NCI-H526 treated with DMSO at 0.1 percent for 48 hours (cell line): ENCODE measurements around the gene DPP9.

Experiments
- DNase-seq: peaks from one replicate; lab custom pipeline; 2025; lab: John Stamatoyannopoulos, UW

Gene DPP9

DNA sequence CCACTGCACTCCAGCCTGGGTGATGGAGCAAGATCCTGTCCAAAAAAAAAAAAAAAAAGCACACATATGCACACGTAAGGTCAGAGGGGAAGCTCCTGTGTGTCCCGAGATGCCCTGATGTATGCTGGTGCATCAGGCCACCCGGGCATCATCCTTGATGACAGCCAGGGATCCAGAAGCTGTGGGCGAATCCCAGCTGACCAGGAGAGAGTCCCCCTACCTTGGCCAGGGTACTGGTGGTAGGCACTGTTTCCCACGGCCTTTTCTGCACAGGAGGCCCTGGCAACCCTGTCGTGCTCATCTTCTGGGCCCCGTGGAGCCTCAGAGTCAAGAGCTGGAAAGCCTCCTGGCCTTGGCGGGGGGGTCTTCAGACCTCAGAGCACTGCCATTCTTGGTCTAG lies 67.5 kb downstream of the DPP9 start:
- DNase-seq = no peak

- DNase-seq = no peak
These were observed 68.9 kb downstream of the DPP9 start for GRCh38 chr19:4654437-4655361.

DNA sequence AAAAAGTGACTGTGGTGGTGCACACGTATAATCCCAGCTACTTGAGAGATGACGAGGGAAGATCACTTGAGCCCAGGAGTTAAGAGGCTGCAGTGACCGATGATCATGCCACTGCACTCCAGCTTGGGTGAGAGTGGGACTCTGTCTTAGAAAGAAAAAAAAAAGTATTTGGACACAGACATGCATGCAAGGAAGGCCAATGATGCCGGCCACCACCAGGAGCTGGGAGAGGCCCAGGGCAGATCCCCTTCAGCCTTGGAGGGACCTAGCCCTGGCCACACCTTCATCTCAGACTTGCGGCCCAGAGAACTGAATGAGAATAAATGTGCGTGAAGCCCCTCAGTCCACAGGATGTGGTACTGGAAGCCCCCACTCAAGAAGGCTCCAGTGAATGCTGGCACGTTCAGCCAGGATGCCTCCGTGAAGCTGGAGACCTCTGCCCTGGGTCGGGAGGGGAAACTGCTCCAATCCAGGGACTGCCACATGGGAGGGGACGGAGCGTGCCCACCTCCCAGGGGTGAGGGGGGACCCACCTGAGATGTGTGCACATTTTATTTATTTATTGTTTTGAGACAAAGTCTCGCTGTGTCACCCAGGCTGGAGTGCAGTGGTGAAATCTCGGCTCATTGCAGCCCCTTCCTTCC lies 69.7 kb downstream of the DPP9 start:
- no peak for DNase-seq

DNA sequence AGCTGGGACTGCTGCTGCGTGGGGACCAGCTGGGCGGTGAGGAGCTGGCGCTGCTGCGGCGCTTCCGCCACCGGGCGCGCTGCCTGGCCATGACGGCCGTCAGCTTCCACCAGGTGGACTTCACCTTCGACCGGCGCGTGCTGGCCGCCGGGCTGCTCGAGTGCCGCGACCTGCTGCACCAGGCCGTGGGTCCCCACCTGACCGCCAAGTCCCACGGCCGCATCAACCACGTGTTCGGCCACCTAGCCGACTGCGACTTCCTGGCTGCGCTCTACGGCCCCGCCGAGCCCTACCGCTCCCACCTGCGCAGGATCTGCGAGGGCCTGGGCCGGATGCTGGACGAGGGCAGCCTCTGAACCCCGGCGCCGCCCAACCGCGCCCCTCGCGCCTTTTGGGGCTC lies 71.6 kb downstream of the DPP9 start:
- no peak for DNase-seq

DNA sequence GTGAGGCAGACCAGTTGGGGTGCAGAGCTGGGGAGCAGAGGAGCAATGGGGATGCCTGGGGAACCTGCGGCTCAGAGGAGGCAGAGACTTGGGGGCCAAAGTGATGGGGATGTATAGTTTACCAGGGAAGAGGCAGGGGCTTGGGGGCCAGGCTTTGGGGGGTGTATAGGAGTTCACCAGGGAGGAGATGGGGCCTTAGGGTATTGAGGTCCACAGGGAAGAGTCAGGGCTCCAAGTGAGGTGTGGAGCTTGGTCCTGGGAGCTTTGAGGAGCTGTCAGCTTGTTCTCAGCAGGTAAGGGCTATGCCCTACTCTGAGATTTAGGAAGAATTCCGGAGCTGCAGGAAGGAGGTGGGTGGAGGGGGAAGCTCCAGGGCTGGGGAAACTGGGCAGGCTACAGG lies 73.5 kb downstream of the DPP9 start:
- DNase-seq = no peak

DNA sequence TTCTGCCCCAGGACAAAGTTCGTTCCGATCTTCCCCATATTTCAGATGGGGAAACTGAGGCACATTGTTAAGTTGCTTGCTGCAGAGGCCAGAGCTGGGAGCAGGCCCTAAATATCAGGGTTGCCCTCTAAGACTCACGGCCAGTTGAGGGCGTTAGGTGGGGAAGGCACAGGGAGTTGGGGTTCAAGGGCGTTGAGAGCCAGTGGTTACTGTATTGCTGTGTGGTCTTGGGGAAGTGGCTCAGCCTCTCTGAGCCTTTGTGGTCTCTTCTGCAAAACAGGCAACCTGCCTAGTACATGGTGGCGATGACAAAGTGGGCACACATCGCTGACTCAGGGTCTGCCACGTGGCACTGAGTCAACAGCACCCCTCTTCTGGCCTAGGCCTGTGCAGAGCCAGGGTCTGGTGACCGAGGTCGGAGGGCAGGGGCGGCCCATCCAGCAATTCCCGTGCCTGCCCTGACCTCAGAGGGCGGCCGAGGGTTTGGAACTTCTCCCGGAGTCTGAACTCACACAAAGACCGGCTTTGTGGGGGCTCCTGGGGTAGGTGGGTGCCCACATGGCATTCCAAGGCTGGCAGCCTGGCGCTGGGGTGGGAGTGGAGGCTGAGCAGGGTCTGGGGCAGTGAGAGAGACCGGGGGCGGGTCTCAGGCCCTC lies 74.1 kb downstream of the DPP9 start:
- DNase-seq = no peak

- no peak for DNase-seq
These were observed 75.7 kb downstream of the DPP9 start for GRCh38 chr19:4647676-4648644.

DNA sequence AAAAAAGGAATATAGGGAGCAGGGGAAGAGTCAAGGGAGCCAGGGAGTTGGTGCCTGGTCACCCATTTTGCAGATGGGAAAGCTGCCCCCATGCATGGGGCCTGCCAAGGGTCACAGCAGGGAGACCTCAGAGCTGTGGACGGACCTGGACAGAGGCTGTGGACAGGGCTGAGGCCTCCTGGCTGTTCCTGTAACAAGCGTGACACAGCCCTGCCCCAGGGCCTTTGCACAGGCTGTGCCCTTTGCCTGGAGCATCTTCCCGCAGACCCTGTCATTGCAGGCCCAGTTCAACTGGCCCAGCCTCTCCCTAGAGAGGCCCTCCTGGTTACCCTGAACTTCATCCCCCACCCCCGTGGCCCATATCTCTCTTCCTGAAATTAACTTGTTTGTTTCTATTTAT lies 77.9 kb downstream of the DPP9 start:
- no peak for DNase-seq

GRCh38 chr19:4642625-4643024 lies 81.0 kb downstream of the DPP9 start:
- no peak for DNase-seq

- DNase-seq = no peak
These were observed 82.5 kb downstream of the DPP9 start for GRCh38 chr19:4641132-4641531.

DNA sequence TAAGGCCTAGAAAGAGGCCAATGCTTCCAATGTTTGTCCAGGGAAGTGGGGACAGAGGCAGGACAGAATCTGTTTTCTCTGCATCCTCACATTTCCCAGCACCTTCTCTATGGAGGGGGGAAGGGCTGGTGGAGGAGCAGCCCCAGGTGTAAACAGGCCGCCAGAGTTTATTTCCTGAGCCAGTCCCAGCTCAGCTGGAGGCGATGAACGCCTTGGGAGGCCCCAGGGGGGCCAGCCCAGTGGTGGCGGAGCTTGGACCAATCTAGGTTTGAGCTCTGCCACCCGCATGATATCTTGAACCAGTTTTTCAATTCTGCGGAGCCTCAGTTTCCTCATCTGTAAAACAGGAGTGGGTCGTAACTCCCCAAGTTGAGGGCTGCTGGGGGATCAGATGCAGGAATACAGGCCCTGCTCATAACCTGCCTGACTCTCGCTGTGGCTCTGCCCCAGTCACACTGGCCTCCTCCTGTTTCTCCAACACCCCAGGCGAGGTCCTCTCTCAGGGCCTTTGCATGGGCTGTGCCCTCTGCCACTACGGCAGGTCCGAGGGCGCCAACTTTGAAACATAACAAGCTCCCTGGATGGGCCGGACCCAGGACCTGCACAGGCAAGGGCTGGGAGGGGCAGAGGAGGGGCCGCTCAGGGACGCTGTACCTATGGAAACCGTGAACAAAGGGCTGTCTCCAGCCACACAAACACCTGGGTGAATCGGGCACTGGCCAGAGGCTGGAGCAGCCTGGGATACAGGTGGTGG lies 83.2 kb downstream of the DPP9 start:
- no peak for DNase-seq

- DNase-seq = no peak
These were observed 84.0 kb downstream of the DPP9 start for GRCh38 chr19:4639531-4640246.

DNA sequence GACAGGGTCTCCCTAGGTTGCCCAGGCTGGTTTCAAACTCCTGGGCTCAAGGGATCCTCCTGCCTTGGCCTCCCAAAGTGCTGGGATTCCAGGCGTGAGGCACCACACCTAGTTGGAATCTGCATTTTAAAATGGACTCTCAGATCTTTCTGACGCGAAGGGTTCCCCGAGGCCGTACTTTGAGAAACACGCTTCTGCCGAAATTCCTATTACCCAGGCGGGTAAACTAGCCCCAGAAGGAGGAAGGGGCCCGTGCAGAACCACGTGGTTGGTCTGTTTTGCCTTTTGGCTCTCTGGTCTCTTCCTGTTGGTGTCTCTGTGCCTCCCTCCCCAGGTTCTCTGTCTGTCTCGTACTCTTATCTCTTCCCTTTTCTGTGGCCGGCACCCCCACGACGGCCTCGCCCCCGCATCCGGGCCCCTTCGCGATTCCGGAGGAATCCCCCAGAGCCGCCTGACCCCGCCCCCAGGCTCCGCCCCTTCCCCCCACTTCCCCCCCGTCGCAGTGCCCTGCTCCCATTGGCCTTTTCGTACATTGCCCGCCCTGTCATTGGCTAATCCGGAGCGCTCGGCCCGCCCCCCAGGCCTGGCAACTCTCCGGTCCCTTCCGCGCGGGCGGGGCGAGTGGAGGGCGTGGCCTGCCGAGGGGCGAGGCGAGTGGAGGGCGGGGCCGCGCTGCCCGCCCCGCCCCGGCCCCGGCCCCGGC lies 84.7 kb downstream of the DPP9 start, which contains the start of gene TNFAIP8L1:
Gene TNFAIP8L1 (plus strand): TSS at position 689 of the 703 bp plus-strand sequence. CDS start 12,354 bp downstream, outside the sequence.
- DNase-seq = peak; percentile 82

- no peak for DNase-seq
These were observed 85.3 kb downstream of the DPP9 start for GRCh38 chr19:4638317-4638716.

DNA sequence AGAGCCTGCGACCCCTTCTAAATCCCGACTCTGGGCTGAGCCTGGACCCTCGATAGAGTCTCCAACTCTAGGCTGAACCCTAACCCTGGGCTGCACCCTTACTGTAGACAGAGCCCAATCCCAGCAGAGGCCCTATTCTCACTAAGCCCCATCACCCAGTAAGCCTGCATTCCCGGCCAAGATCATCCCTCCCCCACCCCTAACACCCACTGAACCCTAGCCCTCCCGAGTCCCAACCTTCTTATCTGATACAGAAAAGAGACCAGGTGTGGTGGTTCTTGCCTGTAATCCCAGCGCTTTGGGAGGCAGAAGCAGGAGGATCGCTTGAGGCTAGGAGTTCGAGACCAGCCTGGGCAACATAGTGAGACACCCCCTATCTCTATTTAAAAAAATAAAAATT lies 86.9 kb downstream of the DPP9 start:
- DNase-seq = no peak

DNA sequence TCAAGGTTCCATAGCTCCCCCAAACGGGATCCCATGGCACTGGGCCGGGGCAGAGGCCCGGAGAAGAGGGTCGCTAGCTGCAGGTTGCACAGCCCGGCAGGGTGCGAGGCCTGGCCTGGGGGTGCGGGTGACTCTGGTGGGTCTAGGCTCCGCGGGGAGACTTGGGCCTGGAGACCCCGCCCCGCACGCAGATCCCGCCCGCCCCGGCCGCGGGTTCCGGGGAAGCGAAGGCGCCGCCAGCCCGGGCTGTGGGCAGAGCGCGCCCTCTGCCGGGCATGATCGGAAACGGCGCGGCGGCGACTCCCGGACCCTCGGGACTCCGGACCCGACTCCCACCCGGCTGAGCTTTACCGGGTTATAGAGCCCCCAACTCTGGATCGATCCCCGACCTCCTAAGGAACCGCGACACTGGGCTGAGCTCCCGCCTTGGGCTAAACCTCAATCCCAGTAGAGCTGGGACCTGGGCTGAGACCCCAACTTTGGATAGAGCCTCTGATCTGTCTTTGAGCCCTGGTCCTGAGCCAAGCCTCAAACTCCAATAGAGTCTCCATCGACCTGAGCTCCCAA lies 87.4 kb downstream of the DPP9 start:
- DNase-seq = no peak

- DNase-seq = no peak
These were observed 87.9 kb downstream of the DPP9 start for GRCh38 chr19:4635754-4636116.

- DNase-seq = no peak
These were observed 90.3 kb downstream of the DPP9 start for GRCh38 chr19:4633140-4633967.
